OCI-LY1 (cell line): Measurements from ENCODE around the gene PTPN13.

Source experiments
- EZH2 ChIP-seq: fragments of 200-600 bp; sonication (generic), shearing (Covaris generic); IDR thresholded peaks from 2 replicates; pipeline ENCODE4 v1.8.0; 2017; ENCODE audit warnings: borderline replicate concordance, mixed run types, mild to moderate bottlenecking, antibody characterized with exemption, low read length, moderate library complexity, mixed read lengths
- TF ChIP-seq, protein P1 (sequence below): fragments of 200-600 bp; sonication (generic), shearing (Covaris generic); IDR thresholded peaks from 2 replicates; pipeline ENCODE4 v1.5.1; 2017; ENCODE audit warnings: mild to moderate bottlenecking, antibody characterized with exemption, low read length, moderate library complexity, mixed read lengths

DNA sequence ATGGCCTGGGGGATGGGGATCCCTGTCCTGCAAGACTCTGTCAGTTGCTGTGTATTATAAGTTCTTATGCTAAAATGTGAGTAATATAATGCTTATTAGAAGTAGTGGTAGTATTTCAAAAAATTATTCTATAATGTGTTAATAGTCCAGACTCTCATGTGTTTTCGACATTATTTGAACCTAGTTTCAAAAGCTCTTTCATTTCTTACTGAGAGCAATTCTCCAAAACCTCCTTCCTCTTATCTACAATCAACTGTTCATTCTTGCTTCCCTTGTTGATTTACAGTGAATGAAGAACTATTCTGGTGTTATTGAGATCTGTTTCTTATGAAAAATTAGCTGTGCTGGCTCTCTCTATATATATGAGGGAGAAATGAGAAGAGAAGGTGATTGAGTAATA is 32.9 kb upstream of the PTPN13 start:
- TF ChIP-seq EZH2 = no peak
- TF ChIP-seq, protein P1, sequence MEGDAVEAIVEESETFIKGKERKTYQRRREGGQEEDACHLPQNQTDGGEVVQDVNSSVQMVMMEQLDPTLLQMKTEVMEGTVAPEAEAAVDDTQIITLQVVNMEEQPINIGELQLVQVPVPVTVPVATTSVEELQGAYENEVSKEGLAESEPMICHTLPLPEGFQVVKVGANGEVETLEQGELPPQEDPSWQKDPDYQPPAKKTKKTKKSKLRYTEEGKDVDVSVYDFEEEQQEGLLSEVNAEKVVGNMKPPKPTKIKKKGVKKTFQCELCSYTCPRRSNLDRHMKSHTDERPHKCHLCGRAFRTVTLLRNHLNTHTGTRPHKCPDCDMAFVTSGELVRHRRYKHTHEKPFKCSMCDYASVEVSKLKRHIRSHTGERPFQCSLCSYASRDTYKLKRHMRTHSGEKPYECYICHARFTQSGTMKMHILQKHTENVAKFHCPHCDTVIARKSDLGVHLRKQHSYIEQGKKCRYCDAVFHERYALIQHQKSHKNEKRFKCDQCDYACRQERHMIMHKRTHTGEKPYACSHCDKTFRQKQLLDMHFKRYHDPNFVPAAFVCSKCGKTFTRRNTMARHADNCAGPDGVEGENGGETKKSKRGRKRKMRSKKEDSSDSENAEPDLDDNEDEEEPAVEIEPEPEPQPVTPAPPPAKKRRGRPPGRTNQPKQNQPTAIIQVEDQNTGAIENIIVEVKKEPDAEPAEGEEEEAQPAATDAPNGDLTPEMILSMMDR = no peak
